Pulmonary artery endothelial cell (primary cell): ENCODE measurements around the gene RETSAT. TPM values are rescaled to one million over a fixed set of nuclear protein-coding genes. Genes with fewer than 3 reads are reported as not detected.
"Not testable (repeated sequence)": the region's sequence is repeated elsewhere in the genome, so short reads cannot be mapped to it uniquely, and the experiment has no call there.

Experiments used
- DNase-seq: peaks from one replicate; pipeline ENCODE4 v3.0.0-alpha.2; 2011; ENCODE audit warnings: low read depth, low spot score
- total RNA-seq: library from RNA; depleted of rRNA; stranded (reverse); fragments of >200 nt; gene quantifications from 2 replicates; pipeline ENCODE4 v1.2.3, GENCODE V29; 2014

The RETSAT gene
- total RNA-seq, 1 donor from 2014 or later = 36.3 TPM

DNA sequence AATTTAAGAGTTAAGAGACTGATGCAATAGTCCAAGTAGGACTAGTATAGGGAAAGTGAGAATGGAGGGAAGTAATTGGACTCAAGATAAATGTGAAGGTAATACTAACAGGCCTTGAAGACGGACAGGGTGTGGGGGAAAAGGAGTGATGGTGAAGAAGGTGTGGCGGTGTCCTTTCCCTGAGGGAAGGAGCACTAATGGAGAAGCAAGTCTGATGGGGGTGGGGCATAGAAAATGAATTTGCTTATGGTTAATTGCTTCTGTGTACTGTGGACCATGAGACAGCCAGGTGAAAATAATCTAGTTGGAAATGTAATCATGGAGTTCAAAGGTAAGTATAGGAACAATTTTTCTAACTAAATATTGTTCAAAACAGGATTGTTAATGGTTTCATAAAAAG, 19.4 kb downstream of the RETSAT start:
- no peak for DNase-seq

- DNase-seq = not testable (repeated sequence)
Measured at GRCh38 chr2:85333877-85334276, 20.5 kb downstream of the RETSAT start.

- no peak for DNase-seq
Measured at GRCh38 chr2:85330839-85331636, 23.3 kb downstream of the RETSAT start.

DNA sequence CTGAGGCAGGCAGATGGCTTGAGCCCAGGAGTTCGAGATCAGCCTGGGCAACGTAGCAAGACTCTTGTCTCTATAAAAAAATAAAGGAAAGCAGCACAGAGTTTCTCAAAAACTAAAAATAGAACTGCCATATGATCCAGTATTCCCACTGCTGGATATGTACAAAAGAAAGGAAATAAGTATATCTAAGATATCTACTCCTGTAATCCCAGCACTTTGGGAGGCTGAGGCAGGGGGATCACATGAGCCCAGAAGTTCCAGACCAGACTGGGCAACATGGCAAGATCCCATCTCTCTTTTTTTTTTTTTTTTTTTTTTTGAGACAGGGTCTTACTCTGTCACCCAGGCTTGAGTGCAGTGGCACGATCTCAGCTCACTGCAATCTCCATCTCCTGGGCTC, 24.6 kb downstream of the RETSAT start:
- DNase-seq = not testable (repeated sequence)

DNA sequence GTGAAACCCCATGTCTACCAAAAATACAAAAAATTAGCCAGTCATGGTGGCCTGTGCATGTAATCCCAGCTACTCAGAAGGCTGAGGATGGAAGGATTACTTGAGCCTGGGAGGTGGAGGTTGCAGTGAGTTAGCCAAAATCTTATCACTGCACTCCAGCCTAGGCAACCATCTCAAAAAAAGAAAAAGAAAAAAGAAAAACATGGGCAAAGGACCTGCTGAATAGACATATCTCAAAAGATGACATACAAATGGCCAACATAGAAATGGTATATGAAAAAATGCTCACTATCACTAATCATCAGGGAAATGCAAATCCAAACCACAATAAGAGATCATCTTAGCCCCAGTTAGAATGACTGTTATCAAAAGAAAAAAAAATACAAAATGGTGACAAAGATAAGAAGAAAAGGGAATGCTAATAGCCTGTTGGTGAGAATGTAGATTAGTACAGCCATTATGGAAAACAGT, 25.1 kb downstream of the RETSAT start:
- no peak for DNase-seq

GRCh38 chr2:85327822-85328617, 26.3 kb downstream of the RETSAT start, which contains the start of gene TGOLN2:
Gene TGOLN2 (minus strand): TSS chr2:85327989. CDS start chr2:85327962, 27 bp downstream.
- peak; percentile 62 for DNase-seq

GRCh38 chr2:85327160-85327821, 27.0 kb downstream of the RETSAT start:
- no peak for DNase-seq

DNA sequence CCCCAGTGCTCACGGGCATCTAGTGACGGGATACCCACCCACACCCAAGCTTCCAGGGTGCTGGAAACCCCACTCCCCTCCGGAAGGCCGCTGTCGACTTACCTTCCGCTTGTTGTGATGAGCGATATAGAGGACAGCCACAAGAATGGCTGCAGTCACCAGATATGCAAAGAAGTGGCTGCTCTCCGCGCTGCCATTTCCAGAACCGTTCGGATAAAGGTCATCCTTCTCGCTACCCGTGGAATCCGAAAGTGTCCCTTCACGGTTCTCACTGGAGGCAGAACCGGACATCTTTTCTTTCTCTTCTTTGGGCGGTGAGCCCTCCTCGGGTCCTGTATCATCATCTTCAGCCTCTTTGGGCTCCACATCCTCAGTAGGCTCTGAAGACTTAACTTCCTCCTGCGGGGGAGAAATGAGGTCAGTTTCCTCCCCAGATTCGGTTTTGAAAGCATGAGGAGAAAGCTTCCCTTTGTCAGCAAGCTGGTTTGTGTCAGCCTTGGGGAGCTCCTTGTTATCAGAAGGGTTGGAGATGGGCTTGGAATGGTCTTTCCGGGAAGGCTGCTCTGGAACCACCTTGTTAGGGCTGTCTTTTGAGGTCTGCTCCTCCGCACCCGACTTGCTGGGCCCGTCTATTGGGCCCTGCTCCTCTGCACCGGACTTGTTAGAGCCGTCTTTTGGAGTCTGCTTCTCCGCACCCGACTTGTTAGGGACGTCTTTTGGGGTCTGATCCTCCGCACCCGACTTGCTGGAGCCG, 27.7 kb downstream of the RETSAT start:
- no peak for DNase-seq

- DNase-seq = no peak
Measured at GRCh38 chr2:85325466-85325811, 28.9 kb downstream of the RETSAT start.

DNA sequence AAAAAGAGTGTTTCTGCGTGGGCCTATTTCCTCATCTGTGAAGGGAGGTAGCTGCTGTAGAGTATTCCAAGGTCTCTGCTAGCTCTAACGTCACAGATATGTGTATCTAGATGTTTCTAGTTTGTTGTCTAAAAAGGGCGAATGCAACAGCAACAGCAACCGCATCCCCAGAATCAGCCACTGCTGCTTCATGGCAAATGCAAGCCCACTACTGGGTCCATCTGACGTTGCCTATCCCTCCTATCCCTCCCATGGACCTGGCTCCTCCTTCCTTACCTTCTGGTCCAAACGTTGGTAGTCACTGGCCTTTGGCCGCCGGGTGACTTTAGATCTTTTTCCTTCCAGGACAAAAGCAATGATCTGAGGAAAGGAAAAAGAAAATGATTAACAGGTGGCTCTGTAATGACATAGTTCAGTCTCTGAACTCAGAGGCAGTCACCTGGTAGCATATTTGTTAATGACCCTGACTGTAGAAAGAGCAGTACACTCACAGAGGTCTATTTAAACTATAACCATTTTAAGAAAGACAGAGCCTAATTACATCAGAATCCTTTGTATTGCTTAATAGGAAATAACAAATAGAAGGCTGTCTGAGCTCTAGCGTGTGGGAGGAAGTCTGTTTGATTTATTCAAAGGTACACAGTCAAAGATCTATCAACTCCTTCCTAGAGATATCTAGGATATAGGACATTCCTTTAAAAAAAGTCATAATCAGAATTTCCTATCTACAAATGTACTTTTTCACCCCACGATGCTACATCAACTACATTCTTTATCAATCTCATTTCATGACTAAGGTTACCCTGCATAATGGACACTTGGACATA, 29.5 kb downstream of the RETSAT start:
- no peak for DNase-seq

- not testable (repeated sequence) for DNase-seq
Measured at GRCh38 chr2:85323988-85324367, 30.4 kb downstream of the RETSAT start.

- no peak for DNase-seq
Measured at GRCh38 chr2:85323351-85323987, 30.9 kb downstream of the RETSAT start.

DNA sequence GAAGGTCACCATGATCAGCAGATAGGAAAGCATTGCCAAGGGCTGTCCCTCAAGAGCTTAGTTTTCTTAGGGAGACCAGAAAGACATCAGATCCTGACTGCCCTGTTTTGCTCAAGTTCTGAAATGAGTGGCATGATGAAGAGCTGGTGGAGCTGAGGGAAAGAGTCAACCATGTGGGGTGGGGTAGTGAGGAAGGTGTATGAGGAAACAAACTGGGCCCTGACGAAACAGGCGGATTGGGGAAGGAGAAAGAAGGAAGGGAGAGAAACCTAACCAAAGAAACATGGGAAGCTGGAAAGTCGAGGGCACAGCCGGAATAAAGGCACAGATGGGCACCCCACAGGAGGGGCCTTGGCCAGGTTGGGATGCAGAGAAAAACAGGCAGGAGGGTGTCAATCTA, 34.5 kb downstream of the RETSAT start:
- no peak for DNase-seq

DNA sequence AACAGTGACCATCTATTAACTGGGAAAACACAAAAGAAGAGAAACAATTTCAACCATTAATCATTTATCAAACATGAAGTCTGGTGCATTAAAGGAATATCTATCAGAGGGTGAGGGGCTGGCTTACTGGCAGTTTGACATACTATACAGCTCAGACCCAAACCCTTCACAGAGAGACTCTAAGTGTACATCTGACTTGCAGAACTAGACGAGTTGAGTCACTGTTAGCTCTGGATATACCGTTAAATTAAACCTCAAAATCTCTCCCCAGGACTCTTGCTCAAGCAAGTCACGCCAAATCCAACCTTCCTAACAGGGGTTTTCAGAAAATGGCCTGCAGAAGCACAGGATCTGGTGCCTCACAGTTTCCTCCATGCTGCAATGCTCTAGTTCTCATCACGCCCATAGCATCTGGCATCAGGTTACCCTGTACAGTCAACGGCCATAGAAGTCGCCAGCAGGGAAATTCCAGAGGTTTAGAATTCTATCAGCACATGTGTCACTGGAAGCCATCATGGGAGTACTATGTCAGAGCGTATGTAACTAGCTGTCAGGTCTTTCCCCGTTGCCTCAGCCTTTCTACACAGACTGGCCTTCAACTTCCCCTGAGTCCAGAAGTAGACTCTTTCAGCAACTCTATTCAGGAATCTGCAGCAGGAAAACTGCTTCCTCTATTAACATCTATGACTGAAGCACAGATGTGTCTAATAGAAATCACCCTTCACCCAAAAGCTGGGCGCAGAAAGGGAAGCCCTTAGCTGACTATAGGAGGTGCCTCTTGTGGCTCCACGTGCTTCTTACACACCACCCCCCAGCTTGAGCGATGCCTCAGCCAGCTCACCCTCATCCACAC, 35.9 kb downstream of the RETSAT start:
- DNase-seq = no peak

DNA sequence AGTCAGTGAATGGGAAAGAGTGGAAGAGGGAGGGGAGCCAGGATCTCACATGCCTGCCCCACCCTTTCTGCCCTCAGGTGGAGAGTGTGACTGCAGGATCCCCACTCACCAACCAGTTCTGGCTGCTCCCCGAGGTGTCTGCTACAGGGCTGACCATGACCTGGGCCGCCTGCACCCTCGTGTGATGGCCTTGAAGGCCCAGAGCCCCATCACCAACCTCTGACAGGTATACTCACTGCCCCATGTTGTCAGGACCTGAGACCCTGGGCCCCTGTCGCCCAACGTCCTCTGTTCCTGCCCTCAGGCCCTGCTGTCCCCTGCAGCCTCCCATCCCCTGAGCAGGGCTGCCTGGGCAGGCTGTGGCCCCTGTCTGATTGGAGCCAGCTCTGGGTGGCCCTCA, 38.4 kb downstream of the RETSAT start:
- DNase-seq = not testable (repeated sequence)

DNA sequence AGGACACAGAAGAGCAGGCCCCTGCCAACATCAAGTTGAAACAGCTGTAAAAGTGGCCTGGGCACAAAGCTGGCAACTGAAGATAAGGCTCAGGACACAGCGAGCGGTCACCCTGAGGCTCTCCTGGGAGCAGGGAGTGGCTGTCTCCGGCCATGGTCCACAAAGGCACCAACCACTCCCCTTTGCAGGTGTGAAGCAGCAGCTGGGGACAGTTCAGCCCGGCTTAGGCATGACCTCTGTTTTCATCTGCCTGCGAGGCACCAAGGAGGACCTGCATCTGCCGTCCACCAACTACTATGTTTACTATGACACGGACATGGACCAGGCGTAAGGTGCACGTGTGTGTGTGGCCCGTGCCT, 39.5 kb downstream of the RETSAT start:
- no peak for DNase-seq

- DNase-seq = no peak
Measured at GRCh38 chr2:85312404-85312803, 41.9 kb downstream of the RETSAT start.

- DNase-seq = no peak
Measured at GRCh38 chr2:85310330-85310729, 44.0 kb downstream of the RETSAT start.

GRCh38 chr2:85309699-85310321, 44.5 kb downstream of the RETSAT start:
- no peak for DNase-seq
